ENCODE measurements around the gene SKIDA1. TPM values are rescaled to one million over a fixed set of nuclear protein-coding genes. Genes with fewer than 3 reads are reported as not detected.

Gene SKIDA1
- total RNA-seq, 1 donor from 2014 or later: 0.69 TPM

- Histone ChIP-seq H3K27ac (peak overlapping the region; percentile 97), H3K27me3 (no peaks in the 10 kb centered on the region), H3K36me3 (peaks cover 28% of the 10 kb centered on the region), H3K4me3 (peak overlapping the region; percentile 78), H3K9me3 (no peaks in the 10 kb centered on the region), H3K4me1 (peaks cover 13% of the 10 kb centered on the region)
- ATAC-seq (peak; percentile 10), DNase-seq (peak; percentile 86)
- TF ChIP-seq CTCF (IDR thresholded peaks at IDR 0.05): no peak
- intact Hi-C loops (cut with DNase I): no loop called here
These were observed 9.4 kb upstream of the SKIDA1 start for GRCh38 chr10:21534604-21535493.

GRCh38 chr10:21534280-21534586, 8.8 kb upstream of the SKIDA1 start:
- intact Hi-C loops (cut with DNase I): no loop called here
- H3K36me3 ChIP-seq: peaks cover 22% of the 10 kb centered on the region
- DNase-seq (no peak), ATAC-seq (no peak)
- peak overlapping the region; percentile 97 for H3K27ac ChIP-seq
- H3K9me3 ChIP-seq: no peaks in the 10 kb centered on the region
- no peak for TF ChIP-seq CTCF (IDR thresholded peaks at IDR 0.05)
- H3K4me1 ChIP-seq: peaks cover 13% of the 10 kb centered on the region
- H3K27me3 ChIP-seq: no peaks in the 10 kb centered on the region
- H3K4me3 ChIP-seq: peak overlapping the region; percentile 78

GRCh38 chr10:21533467-21534279, 8.2 kb upstream of the SKIDA1 start, which contains the start of gene MLLT10:
Gene MLLT10, plus strand, starts transcription at chr10:21534232. Its CDS starts 413 bp downstream, at chr10:21534645.
- ATAC-seq (peak; percentile 98), DNase-seq (peak; percentile 99)
- Histone ChIP-seq H3K27ac (peak within 1 kb of the TSS; percentile 97), H3K9me3 (no peaks in the 10 kb centered on the region), H3K4me1 (peaks cover 13% of the 10 kb centered on the region), H3K4me3 (peak within 1 kb of the TSS; percentile 78), H3K36me3 (peaks cover 16% of the 10 kb centered on the region), H3K27me3 (no peaks in the 10 kb centered on the region)
- TF ChIP-seq CTCF (IDR thresholded peaks at IDR 0.05): peak; percentile 33
- intact Hi-C loops (cut with DNase I): no loop called here

DNA sequence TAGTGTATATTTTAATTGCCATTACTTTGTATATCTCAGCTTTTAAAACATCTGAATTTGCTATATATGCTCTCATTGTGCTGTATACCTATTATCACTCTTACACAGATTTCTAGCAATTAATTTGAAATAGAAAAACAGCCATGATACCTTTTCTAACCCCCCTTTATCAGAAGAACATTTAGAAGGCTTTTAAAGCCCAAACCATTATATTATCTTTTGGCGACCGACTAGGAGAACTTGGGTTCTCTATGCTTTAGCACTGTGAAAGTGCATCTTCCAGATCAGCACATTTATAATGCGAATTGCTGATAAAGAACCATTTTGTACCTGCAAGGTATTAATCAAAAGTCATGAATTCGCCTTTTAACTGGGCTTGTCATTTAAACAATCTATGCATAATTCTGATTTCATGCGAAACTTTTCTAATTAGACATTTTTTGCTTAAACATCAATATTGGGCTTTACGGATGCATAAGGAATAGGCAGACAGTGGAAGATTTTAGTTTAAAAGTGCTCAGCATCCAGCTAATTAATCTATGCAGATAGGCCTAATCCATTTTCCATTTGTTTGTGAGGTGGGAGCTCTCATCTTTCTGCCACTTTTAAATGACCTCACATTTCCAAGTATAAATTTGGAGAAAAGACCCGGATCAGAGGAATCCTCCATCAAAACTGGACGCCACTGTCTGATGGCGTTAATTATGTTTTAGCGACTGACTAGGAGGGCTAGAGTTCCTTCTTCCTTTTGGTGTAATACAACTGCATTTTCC, 7.4 kb upstream of the SKIDA1 start:
- no peaks in the 10 kb centered on the region for H3K27me3 ChIP-seq
- H3K27ac ChIP-seq: peak overlapping the region; percentile 97
- TF ChIP-seq CTCF (IDR thresholded peaks at IDR 0.05): no peak
- intact Hi-C loops (cut with DNase I): no loop called here
- H3K4me1 ChIP-seq: peaks cover 13% of the 10 kb centered on the region
- DNase-seq (no peak), ATAC-seq (no peak)
- peaks cover 8% of the 10 kb centered on the region for H3K36me3 ChIP-seq
- no peaks in the 10 kb centered on the region for H3K9me3 ChIP-seq
- peak overlapping the region; percentile 78 for H3K4me3 ChIP-seq

DNA sequence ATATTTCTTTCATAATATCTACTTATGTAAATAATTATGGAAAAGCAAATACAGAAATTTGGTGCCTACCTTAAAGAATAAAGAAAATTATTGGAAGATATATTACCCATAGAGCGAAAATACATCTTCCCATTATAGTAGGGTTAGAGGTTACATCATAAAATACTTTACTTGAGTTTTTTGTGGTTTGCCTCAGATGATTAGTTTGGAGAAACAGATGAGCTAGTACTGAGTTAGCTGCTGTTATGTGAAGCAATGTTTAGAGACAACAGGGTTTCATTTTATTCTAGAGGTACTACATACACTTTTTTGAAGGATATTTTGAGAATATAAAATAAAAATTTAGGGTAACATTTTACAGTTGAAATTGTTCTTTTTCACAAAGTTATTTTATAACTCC, 5.7 kb upstream of the SKIDA1 start:
- H3K27ac ChIP-seq: peak overlapping the region; percentile 4
- no peak overlapping the region for H3K4me3 ChIP-seq
- H3K27me3 ChIP-seq: no peaks in the 10 kb centered on the region
- no peaks in the 10 kb centered on the region for H3K36me3 ChIP-seq
- peaks cover 13% of the 10 kb centered on the region for H3K4me1 ChIP-seq
- TF ChIP-seq CTCF (IDR thresholded peaks at IDR 0.05): no peak
- H3K9me3 ChIP-seq: no peaks in the 10 kb centered on the region
- ATAC-seq: no peak
- DNase-seq: no peak
- intact Hi-C loops (cut with DNase I): no loop called here

All from upper lobe of right lung (tissue), 1 donor.